GM21825 (cell line): ENCODE results near the gene DUOX2.
"Not testable (repeated sequence)": the region's sequence is repeated elsewhere in the genome, so short reads cannot be mapped to it uniquely, and the experiment has no call there.

Experiments used
- ATAC-seq: cut with Tn5 transposase; IDR thresholded peaks from one replicate; pipeline ENCODE4 v1.9.1; 2021; ENCODE audit warnings: mild to moderate bottlenecking, moderate library complexity; ENCODE audit not compliant: unreplicated experiment

DUOX2 gene

GRCh38 chr15:45077391-45077790, 36.6 kb downstream of the DUOX2 start:
- ATAC-seq: not testable (repeated sequence)

DNA sequence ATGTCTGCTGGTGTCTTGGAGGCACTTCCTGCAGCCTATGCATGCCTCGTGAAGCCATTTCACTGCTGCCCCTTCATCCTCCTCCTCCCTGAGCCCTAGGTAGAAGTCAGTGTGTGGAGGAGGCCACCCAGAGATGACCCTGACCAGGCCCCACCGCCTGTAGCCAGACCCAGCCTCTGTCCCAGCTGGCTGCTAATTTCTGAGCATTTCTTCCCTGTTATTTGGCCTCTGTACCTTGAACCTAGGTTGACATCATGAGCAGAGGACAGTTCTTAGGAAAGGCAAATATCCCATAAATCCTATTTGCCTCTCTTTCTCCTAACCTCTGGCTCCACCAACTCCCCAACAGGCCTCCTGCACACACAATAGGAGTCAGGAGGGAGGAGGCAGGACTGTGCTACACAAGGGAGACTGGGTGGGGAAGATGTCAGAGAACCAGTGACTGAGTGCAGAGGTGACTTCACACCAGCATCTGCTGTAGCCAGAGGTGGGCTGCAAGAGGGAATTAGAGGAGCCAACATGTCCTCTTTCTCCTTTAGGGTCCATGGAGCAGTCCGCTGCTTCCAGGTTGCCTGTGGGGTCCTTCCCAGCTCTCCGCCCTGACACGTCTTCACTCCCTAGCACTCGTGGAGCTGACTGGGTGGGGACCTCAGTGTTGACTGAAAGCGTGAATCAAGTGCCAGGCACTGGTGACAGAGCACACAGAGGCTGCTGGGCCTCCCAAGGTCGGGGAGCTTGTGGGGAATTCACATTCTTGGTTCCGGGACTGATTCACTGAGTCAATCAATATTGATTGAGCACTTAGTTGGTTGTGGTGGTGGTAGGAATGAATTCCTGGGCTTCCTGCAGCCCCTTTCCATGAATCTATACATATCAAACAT, 38.3 kb downstream of the DUOX2 start:
- ATAC-seq: not testable (repeated sequence)

- ATAC-seq: not testable (repeated sequence)
Observed at GRCh38 chr15:45073602-45074001, 40.4 kb downstream of the DUOX2 start.

DNA sequence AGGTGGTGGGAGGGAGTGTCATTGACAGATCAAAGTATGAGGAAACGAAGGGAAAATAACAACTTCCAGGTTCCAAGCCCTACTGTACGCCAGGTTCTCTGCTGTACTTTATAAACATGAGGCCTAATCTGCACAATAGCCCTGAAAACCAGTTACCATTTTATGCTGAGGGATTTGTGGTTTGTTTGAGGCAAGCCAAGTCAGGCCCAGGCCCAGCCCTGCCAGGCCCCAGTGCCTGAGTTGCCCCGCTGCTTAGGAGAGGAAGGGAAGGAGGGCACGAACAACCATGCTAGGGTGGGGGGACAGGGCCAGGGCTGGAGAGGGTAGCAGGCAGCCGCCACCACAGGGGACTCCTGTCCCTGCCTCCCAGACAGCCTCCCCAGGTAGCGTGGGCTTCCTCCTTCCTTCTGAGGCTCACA, 44.0 kb downstream of the DUOX2 start:
- not testable (repeated sequence) for ATAC-seq

DNA sequence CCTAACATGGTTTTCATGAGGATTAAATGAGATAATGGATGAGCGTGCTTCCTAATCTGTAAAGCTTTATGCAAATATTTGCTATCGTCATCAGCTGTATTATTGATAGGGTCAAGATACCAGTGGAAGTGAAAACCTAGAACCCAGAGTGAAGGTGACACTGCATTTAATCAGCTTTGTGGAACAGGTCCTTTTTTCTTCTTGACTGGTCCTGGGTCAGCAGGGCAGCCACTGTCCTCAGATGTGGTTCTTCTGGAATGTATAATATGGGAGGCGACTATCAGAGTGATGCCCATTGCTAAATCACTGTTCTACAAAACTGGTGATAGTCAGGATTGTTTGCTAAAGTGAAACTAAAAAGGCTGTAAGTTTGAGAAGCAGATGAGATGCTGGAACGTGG, 49.6 kb downstream of the DUOX2 start:
- no peak for ATAC-seq

GRCh38 chr15:45062301-45062700, 51.7 kb downstream of the DUOX2 start:
- ATAC-seq: not testable (repeated sequence)

DNA sequence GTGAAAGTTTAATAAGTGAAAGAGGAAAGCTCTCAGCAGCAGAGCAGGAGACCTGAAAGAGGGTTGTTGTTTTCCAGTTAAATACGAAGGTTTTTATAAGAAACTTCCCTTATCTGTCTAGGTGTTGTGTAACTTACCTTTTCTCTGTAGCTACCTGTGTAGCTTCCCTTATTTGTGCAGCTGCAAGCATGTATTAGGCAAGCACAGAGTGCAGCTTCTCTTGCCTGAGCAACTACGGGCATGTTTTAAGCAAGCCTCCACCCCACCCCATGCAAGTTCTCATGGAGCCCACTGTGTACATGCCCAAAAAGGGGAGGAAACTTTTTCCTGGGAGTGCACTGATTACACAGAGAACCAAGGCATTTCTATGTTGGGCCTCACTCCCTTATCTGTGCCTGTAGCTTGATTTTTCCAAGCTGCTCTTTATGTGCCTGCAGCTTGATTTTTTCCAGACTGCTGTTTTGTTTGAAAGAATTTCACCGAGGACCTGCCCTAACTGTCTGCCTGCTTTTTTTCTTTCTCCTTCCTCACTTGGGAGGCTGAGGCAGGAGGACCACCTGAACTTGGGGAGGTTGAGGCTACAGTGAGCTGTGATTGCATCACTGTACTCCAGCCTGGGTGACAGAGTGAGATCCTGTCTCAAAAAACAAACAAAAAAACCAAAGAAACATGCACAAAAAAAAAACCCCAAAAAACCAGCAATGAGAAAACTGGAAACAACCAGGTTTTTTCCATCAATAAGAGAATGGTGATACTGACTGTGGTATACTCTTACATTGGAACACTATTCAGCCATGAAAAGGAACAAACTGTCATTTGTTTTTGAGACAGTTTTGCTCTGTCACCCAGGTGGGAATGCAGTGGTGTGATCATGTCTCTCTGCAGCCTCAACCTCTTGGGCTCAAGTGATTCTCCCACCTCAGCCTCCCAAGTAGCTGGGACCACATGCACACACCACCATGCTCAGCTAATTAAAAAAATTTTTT, 55.0 kb downstream of the DUOX2 start:
- ATAC-seq: not testable (repeated sequence)

DNA sequence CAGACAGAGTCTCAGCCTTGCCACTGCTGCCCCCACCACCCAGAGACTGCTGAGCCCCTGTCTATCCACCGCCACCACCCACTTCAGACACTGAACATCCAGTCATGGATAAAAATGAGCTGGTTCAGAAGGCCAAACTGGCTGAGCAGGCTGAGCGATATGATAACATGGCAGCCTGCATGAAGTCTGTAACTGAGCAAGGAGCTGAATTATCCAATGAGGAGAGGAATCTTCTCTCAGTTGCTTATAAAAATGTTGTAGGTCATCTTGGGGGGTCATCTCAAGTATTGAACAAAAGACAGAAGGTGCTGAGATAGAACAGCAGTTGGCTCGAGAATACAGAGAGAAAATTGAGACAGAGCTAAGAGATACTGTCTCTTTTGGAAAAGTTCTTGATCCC, 61.3 kb downstream of the DUOX2 start:
- not testable (repeated sequence) for ATAC-seq

GRCh38 chr15:45050587-45050986, 63.4 kb downstream of the DUOX2 start:
- no peak for ATAC-seq

- ATAC-seq: no peak
Observed at GRCh38 chr15:45048794-45049631, 65.0 kb downstream of the DUOX2 start.

GRCh38 chr15:45048449-45048793, 65.6 kb downstream of the DUOX2 start:
- ATAC-seq: not testable (repeated sequence)

GRCh38 chr15:45044270-45044669, 69.7 kb downstream of the DUOX2 start:
- not testable (repeated sequence) for ATAC-seq

- not testable (repeated sequence) for ATAC-seq
Observed at GRCh38 chr15:45042859-45043258, 71.1 kb downstream of the DUOX2 start.
